Small intestine (tissue), 7 donors: Measurements from ENCODE around the gene TAS1R3. TPM values are rescaled to one million over a fixed set of nuclear protein-coding genes. Genes with fewer than 3 reads are reported as not detected.
"Not testable (repeated sequence)": the region's sequence is repeated elsewhere in the genome, so short reads cannot be mapped to it uniquely, and the experiment has no call there.

Experiments used
- DNase-seq, 2 donors: peaks; one replicate each; pipeline versions ENCODE4 v3.0.0 to v3.0.0-alpha.2; 2013
- FAIRE-seq: peaks from 2 replicates; lab custom pipeline; 2012; peaks lifted over from hg19 to GRCh38; lab: Jason Lieb, UNC
- H3K27ac ChIP-seq, 3 donors: one replicate each; pipeline ENCODE4 v1.5.1; 2013; ENCODE audit warnings: low read length in 2 of 3, mild to moderate bottlenecking in 2 of 3, control low read depth in 1 of 3, inconsistent platforms in 1 of 3, low read depth in 1 of 3, moderate library complexity in 1 of 3
- H3K27me3 ChIP-seq, 3 donors: one replicate each; pipeline ENCODE4 v1.6.1; 2013; ENCODE audit warnings: low read length in 3 of 3, inconsistent platforms in 1 of 3; ENCODE audit not compliant: control insufficient read depth in 3 of 3, insufficient read depth in 3 of 3
- H3K36me3 ChIP-seq, 3 donors: one replicate each; pipeline ENCODE4 v1.6.1; 2013; ENCODE audit warnings: low read length in 3 of 3, inconsistent platforms in 1 of 3, low read depth in 1 of 3, mild to moderate bottlenecking in 1 of 3, moderate library complexity in 1 of 3; ENCODE audit not compliant: control insufficient read depth in 3 of 3, insufficient read depth in 2 of 3
- H3K4me1 ChIP-seq, 3 donors: one replicate each; pipeline ENCODE4 v1.6.1; 2013; ENCODE audit warnings: low read length in 2 of 3, inconsistent platforms in 1 of 3, low read depth in 1 of 3, mild to moderate bottlenecking in 1 of 3, moderate library complexity in 1 of 3; ENCODE audit not compliant: control insufficient read depth in 3 of 3, insufficient read depth in 2 of 3
- H3K4me3 ChIP-seq, 3 donors: one replicate each; pipeline ENCODE4 v1.5.1; 2013; ENCODE audit warnings: low read length in 3 of 3, control low read depth in 1 of 3, inconsistent platforms in 1 of 3, low read depth in 1 of 3, mild to moderate bottlenecking in 1 of 3, moderate library complexity in 1 of 3
- H3K9me3 ChIP-seq, 2 donors: one replicate each; pipeline ENCODE4 v1.6.1; 2013; ENCODE audit warnings: low read depth in 1 of 2, low read length in 1 of 2; ENCODE audit not compliant: control insufficient read depth in 2 of 2, insufficient read depth in 1 of 2
- WGBS, 3 donors: extraction: QIAGEN DNeasy Blood & Tissue Kit; methylation state at CpG; one replicate each; pipeline ENCODE4 v1.1.7; 2013; 5-methylcytosine and 5-hydroxymethylcytosine counted together
- polyA plus RNA-seq, 4 donors: library from polyadenylated mRNA; stranded (reverse) in 3 of 4; unstranded in 1 of 4; fragments of 200-250 nt in 3 of 4; fragments of 120-200 nt in 1 of 4; gene quantifications; one replicate each; pipeline versions ENCODE4 v1.2.1 to v1.2.3, GENCODE V29; 2013
- donor health status: healthy with polysubstance abuse.
- donor health status: control.
- donor health status: control.
- donor health status: Bipolar disorder and iron deficiency.
- donor health status: healthy.

TAS1R3 gene
- polyA plus RNA-seq, 4 donors = 0.33 to 0.99 (median 0.63) TPM

DNA sequence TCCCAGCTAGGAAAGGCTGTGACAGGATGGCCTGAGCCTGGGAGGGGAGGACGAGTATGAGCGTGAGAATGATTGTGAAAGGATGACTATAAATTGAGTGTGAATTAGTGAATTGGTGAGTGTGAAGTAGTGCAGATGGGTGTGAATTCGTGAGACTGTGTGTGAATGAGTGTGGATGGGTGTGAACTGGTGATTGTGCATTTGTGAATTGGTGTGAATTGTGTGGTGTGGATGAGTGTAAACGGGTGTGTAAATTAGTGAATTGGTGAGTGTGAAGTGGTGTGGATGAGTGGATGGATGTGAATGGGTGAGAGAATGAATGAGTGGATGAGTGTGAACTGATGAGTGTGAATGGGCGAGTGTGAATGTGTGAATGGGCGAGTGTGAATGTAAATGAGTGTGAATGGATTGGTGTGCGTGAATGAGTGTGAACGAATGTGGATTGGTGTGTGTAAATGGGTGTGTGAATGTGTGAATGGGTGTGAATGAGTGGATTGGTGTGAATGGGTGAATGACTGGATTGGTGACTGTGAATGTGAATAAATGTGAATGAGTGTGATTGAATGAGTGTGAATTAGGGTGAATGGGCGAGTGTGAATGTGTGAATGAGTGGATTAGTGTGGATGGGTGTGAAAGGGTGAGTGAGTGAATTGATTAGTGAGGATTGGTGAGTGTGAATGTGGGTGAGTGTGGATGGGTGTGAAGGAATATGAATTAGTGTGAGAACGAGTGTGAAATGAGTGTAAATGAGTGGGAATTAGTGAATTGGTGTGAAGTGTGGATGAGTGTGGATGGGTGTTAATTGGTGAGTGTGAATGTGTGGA, 35.0 kb downstream of the TAS1R3 start:
- H3K9me3 ChIP-seq = peaks cover 0 to 5% of the 10 kb centered on the region in 2 donors
- no peak overlapping the region for H3K27ac ChIP-seq
- no peaks in the 10 kb centered on the region for H3K27me3 ChIP-seq
- DNase-seq (no peak), FAIRE-seq (no peak)
- H3K36me3 ChIP-seq = peaks cover 0 to 4% (median 0%) of the 10 kb centered on the region in 3 donors
- no peak overlapping the region for H3K4me3 ChIP-seq
- 80 to 84% (median 83%) methylated on average over 10 of the region's 10 CpGs for WGBS, 3 donors
- H3K4me1 ChIP-seq = peaks cover 0 to 10% (median 0%) of the 10 kb centered on the region in 3 donors

DNA sequence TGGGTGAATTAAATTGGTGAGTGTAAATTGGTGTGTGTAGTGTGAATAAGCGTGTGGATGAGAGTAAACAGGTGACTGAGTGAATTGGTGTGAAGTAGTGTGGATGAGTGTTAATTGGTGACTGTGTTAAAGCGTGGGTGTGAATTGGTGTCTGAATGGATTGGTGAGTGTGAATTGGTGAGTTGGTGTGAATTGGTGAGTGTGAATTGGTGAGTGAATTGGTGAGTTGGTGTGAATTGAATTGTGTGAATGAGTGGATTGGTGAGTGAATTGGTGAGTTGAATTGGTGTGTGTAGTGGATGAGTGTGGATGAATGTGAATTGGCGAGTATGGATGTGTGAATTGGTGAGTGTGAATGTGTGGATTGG, 35.6 kb downstream of the TAS1R3 start:
- Histone ChIP-seq H3K9me3 (peaks cover 0 to 5% of the 10 kb centered on the region in 2 donors), H3K4me1 (peaks cover 0 to 12% (median 0%) of the 10 kb centered on the region in 3 donors), H3K27ac (no peak overlapping the region), H3K4me3 (no peak overlapping the region), H3K27me3 (no peaks in the 10 kb centered on the region), H3K36me3 (peaks cover 0 to 10% (median 0%) of the 10 kb centered on the region in 3 donors)
- DNase-seq (no peak), FAIRE-seq (no peak)
- WGBS, 3 donors = 96 to 100% (median 97%) methylated on average over 3 of the region's 3 CpGs

DNA sequence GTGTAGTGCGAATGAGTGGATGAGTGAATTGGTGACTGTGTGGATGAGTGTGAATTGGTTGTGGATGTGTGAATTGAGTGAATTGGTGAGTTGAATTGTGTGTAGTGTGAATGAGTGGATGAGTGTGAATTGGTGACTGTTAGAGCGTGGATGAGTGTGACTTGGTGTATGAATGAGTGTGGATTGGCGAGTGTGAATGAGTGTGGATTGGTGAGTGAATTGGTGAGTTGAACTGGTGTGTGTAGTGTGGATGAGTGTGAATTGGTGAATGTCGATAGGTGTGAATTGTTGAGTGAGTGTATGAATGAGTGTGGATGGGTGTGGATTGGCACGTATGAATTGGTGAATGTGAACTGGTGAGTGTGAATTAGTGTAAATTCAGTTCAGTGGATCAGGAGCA, 36.2 kb downstream of the TAS1R3 start:
- Histone ChIP-seq H3K9me3 (peaks cover 0 to 5% of the 10 kb centered on the region in 2 donors), H3K4me3 (no peak overlapping the region), H3K4me1 (peaks cover 0 to 12% (median 0%) of the 10 kb centered on the region in 3 donors), H3K27me3 (no peaks in the 10 kb centered on the region), H3K36me3 (peaks cover 0 to 14% (median 0%) of the 10 kb centered on the region in 3 donors), H3K27ac (no peak overlapping the region)
- DNase-seq (no peak), FAIRE-seq (no peak)
- 97 to 98% (median 97%) methylated on average over 5 of the region's 5 CpGs for WGBS, 3 donors

DNA sequence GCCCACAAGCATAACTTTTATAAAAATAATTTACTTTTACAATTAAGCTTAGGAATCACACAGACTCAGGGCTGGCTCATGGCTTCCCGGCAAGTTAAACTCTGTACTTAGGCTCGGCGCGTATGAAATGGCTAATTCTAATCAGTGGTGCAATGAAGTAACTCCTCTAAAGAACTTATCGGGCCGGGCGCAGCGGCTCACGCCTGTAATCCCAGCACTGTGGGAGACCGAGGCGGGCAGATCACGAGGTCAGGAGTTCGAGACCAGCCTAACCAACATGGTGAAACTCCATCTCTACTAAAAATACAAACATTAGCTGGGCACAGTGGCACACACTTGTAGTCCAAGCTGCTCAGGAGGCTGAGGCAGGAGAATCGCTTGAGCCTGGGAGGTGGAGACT, 39.0 kb downstream of the TAS1R3 start:
- H3K27me3 ChIP-seq, H3K27ac ChIP-seq, H3K4me3 ChIP-seq, DNase-seq, FAIRE-seq, H3K9me3 ChIP-seq: not testable (repeated sequence)
- 90 to 93% (median 93%) methylated on average over 14 of the region's 14 CpGs for WGBS, 3 donors
- Histone ChIP-seq H3K36me3 (peaks cover 0 to 32% (median 3%) of the 10 kb centered on the region in 3 donors), H3K4me1 (peaks cover 0 to 28% (median 3%) of the 10 kb centered on the region in 3 donors)

DNA sequence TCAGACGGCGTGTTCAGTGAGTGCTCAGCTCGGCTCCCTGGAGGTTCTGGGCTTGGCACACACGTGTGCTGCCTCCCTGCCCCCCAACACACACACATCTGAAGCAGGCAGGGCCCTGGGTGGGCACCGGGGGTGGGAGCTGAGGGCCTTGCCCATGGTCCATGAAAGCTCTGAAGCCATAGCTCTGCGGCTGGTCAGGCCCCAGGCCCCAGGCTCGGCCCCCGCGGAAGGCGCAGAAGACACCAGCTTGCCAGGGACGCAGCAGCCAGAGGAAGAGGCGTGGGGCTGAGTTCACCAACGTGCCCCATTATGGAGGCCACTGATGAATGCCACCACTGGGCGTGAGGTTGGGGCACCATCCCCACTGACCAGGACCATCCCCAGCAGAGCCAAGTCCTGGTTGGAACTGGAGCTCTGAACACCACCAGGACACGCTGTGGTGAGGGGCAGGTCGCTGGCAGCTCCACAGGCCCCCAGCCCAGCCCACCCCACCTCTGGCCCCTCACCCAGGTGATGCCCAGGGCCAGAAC, 39.8 kb downstream of the TAS1R3 start:
- DNase-seq (no peak), FAIRE-seq (no peak)
- 78 to 85% (median 84%) methylated on average over 14 to 16 of the region's 16 CpGs for WGBS, 3 donors

DNA sequence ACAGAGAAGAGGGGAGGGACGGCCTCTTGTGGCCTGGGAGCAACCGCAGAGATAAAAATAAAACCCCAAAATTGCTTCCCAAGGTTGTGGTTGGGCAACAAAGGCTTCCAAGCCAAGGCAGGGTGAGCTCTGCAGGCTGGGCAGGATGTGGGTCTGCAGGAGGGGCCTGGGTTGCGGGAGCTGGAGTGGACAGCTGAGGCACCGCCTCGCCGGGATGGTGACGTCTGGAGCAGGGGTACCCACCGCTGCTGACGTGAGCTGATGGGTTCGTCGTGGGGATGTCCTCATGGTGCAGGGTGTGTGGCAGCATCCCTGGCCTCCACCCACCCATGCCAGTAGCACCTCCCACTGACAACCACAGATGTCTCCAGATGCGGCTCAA, 40.3 kb downstream of the TAS1R3 start:
- Histone ChIP-seq H3K27me3 (no peaks in the 10 kb centered on the region), H3K36me3 (peaks cover 0 to 37% (median 3%) of the 10 kb centered on the region in 3 donors), H3K4me3 (no peak overlapping the region), H3K9me3 (peaks cover 0 to 3% of the 10 kb centered on the region in 2 donors), H3K4me1 (peaks cover 0 to 32% (median 5%) of the 10 kb centered on the region in 3 donors), H3K27ac (peak overlapping the region in 1 of 3 donors; percentile 20)
- DNase-seq (no peak), FAIRE-seq (no peak)
- 48 to 70% (median 58%) methylated on average over 12 of the region's 12 CpGs for WGBS, 3 donors

More for the DNA sequence above, 39.8 kb downstream of the TAS1R3 start:
- peaks cover 0 to 29% (median 3%) of the 10 kb centered on the region in 3 donors for H3K4me1 ChIP-seq
- no peak overlapping the region for H3K4me3 ChIP-seq
- H3K27me3 ChIP-seq = no peaks in the 10 kb centered on the region
- H3K27ac ChIP-seq = no peak overlapping the region
- H3K9me3 ChIP-seq = peaks cover 0 to 5% of the 10 kb centered on the region in 2 donors
- peaks cover 0 to 32% (median 3%) of the 10 kb centered on the region in 3 donors for H3K36me3 ChIP-seq

DNA sequence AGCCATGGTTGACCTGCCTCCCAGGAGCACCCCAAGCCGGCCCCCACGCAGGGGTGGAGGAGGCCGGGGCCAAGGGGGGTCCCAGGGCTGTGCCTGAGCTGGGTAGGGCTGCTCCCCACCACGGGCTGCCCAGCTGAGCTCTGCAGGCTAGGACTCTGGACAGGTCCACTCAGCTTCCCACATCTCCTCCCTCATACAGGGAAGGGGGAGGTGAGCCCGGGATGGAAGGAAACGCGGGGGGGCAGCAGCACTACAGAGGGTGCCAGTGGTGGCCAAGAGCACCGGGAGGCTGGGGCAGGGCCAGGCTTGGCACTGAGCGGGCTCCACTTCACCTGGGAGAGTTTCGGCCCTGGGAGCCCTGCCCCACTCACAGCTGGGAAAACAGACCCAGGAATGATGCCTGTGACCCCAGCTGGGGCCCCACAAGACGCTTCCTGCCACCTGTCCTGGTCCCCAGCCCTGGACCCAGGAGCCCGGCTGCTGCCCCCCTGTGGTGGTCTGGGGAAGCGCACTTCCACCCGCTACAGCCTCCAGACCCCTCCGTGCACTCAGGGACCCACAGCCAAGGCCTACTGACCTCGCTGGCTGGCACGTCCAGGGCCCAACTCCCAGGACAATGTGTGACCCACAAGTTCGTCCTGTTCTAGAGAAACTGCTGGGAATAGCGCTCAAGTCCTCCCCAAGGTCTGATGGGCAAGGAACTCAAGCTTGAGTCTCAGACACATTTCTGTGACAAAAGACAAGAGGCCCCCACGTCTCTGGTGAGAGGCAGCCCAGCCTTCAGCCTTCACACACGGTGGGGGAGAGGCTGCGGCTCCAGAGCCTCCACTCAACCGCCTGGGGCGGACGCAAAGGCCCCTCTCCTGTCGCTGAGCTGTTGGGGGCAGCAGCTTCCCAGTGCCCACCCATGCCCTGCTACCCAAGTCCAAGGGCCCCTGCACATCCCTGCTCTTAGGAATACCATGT, 40.9 kb downstream of the TAS1R3 start:
- WGBS, 3 donors = 28 to 31% (median 30%) methylated on average over 26 of the region's 26 CpGs

More for the DNA sequence above, 40.9 kb downstream of the TAS1R3 start:
- Histone ChIP-seq H3K27me3 (no peaks in the 10 kb centered on the region), H3K9me3 (peaks cover 0 to 3% of the 10 kb centered on the region in 2 donors), H3K4me1 (peaks cover 0 to 32% (median 5%) of the 10 kb centered on the region in 3 donors), H3K27ac (peak overlapping the region in 1 of 3 donors; percentile 20), H3K36me3 (peaks cover 0 to 43% (median 3%) of the 10 kb centered on the region in 3 donors), H3K4me3 (no peak overlapping the region)
- DNase-seq (peak; percentile 55 to 82), FAIRE-seq (no peak)
